Measurements from ENCODE around the gene SLC10A7. TPM values are rescaled to one million over a fixed set of nuclear protein-coding genes. Genes with fewer than 3 reads are reported as not detected.

Gene SLC10A7
- total and polyA plus RNA-seq, 2 of the 8 experiments (the other 6 are each of a cell fraction or from before 2014, with no cell fraction given), result 2.5 to 2.9 TPM

DNA sequence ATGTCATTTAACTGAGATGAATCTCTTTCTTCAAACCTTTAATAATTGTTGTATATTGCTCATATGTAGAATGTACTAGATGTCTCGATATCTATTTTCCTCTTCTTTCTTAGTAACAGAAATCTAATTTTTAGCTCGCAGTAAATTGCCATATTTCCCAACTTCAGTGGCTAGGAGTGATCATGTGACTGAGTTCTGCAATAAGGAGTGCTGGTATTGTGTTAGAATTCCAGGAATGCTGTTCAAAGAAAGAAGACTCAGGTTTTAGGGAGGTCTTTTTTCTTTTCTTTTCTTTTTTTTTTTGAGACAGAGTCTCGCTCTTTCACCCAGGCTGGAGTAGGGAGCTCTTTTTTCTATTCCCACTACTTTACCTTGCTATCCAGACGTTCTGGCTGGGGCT is 81.7 kb downstream of the SLC10A7 start:
- H3K4me3 ChIP-seq (ENCODE audit: extremely low read depth in 1 of 4, insufficient read depth in 2 of 4, low read depth in 3 of 4, low read length in 4 of 4), result no peak overlapping the region
- no peaks in the 10 kb centered on the region for H4K20me1 ChIP-seq (replicated peaks in 1 of 2; ENCODE audit: control insufficient read depth in 1 of 2, insufficient read depth in 2 of 2, low read length in 2 of 2)
- H2BK5ac ChIP-seq (ENCODE audit: low read depth, low read length), result no peak overlapping the region
- H3K23me2 ChIP-seq (ENCODE audit: low read depth, low read length), result no peaks in the 10 kb centered on the region
- H3K9me3 ChIP-seq (ENCODE audit: insufficient read depth in 2 of 2, low read depth in 1 of 2, low read length in 1 of 2), result no peaks in the 10 kb centered on the region
- H3K36me3 ChIP-seq (ENCODE audit: control insufficient read depth in 2 of 4, insufficient read depth in 4 of 4, low read length in 3 of 4), result no peaks in the 10 kb centered on the region
- WGBS, 2 experiments (ENCODE audit: extremely low coverage in 1 of 2, insufficient coverage in 1 of 2, insufficient read length in 1 of 2, insufficient replicate concordance in 2 of 2, low coverage in 1 of 2, low lambda C conversion rate in 2 of 2, missing lambda C conversion rate in 1 of 2), result 80% methylated on average over 3 of the region's 4 CpGs; no CpG with 5 or more reads in 1 of the 2 experiments
- no peak overlapping the region for H2BK20ac ChIP-seq (ENCODE audit: low read length)
- no peak overlapping the region for H3K18ac ChIP-seq (ENCODE audit: extremely low read depth, low read length)
- no peaks in the 10 kb centered on the region for H3K27me3 ChIP-seq (replicated peaks in 1 of 4; ENCODE audit: control insufficient read depth in 3 of 4, extremely low read depth in 1 of 4, insufficient read depth in 3 of 4, low read length in 3 of 4)
- no peak overlapping the region for H2AFZ ChIP-seq (ENCODE audit: low read length)
- H3K14ac ChIP-seq (ENCODE audit: insufficient read length), result no peak overlapping the region
- no peak overlapping the region for H4K8ac ChIP-seq (ENCODE audit: extremely low read depth, insufficient read depth, low read length)
- no peak overlapping the region for H4K5ac ChIP-seq (ENCODE audit: insufficient read length, low read depth, low read length)
- FAIRE-seq (no peak), DNase-seq (ENCODE audit: low read depth in 1 of 2, low spot score in 2 of 2) (no peak)
- no peaks in the 10 kb centered on the region for H3K79me1 ChIP-seq (ENCODE audit: low read depth, low read length)
- no peak overlapping the region for H3K9ac ChIP-seq (replicated peaks in 1 of 4; ENCODE audit: extremely low read depth in 1 of 4, low read depth in 3 of 4, low read length in 3 of 4)
- no peak overlapping the region for H3K23ac ChIP-seq (ENCODE audit: insufficient read length)
- no peak overlapping the region for H3K4ac ChIP-seq (replicated peaks; ENCODE audit: insufficient read length, low read depth, low read length)
- H2AK5ac ChIP-seq (ENCODE audit: low read depth, low read length), result no peak overlapping the region
- no peaks in the 10 kb centered on the region for H3K79me2 ChIP-seq (ENCODE audit: control insufficient read depth in 1 of 2, insufficient read depth in 2 of 2, low read length in 2 of 2)
- H2BK15ac ChIP-seq (ENCODE audit: low read length), result no peak overlapping the region
- no peak overlapping the region for H4K91ac ChIP-seq (replicated peaks; ENCODE audit: insufficient read length, low read length)
- H2BK12ac ChIP-seq (ENCODE audit: low read depth, low read length), result no peak overlapping the region
- ChIA-PET POLR2A (ENCODE audit: partially characterized antibody) (no interaction called here), CTCF (ENCODE audit: partially characterized antibody) (no interaction called here)
- no peak overlapping the region for H3K56ac ChIP-seq (replicated peaks; ENCODE audit: insufficient read length, low read depth, low read length)
- H3K27ac ChIP-seq (ENCODE audit: low read depth, low read length), result no peak overlapping the region
- H3K4me1 ChIP-seq (replicated peaks in 1 of 4; ENCODE audit: control insufficient read depth in 3 of 4, insufficient read depth in 4 of 4, low read length in 3 of 4), result peaks cover 0 to 3% (median 0%) of the 10 kb centered on the region in 4 experiments; a peak in 2 of 7 replicates
- no peak overlapping the region for H3K4me2 ChIP-seq (ENCODE audit: insufficient read depth in 1 of 2, low read depth in 2 of 2, low read length in 2 of 2)
- TF ChIP-seq CHD1 (IDR thresholded peaks at IDR 0.05; ENCODE audit: low read depth, low read length), result no peak
- peak; percentile 70 for TF ChIP-seq TEAD4 (IDR thresholded peaks at IDR 0.05; ENCODE audit: low read depth, low read length)
- TF ChIP-seq JUN (IDR thresholded peaks at IDR 0.05; ENCODE audit: low read depth, low read length), result no peak
- no peak for TF ChIP-seq SIRT6 (IDR thresholded peaks at IDR 0.05; ENCODE audit: low read length)
- TF ChIP-seq CTBP2 (IDR thresholded peaks at IDR 0.05; ENCODE audit: borderline replicate concordance, insufficient read depth, insufficient read length, low read length), result no peak
- TF ChIP-seq CREB1 (IDR thresholded peaks at IDR 0.05), result no peak
- no peak for TF ChIP-seq KDM5A (IDR thresholded peaks at IDR 0.05; ENCODE audit: low read length)
- no peak overlapping the region for H2BK120ac ChIP-seq (replicated peaks; ENCODE audit: low read depth, low read length)
